OCI-LY3 (cell line): ENCODE results near the gene SLC24A4.

ENCODE experiments used
- H2AFZ ChIP-seq: fragments of 200-600, 300-600 bp; shearing (Covaris generic); 2 replicates; pipeline ENCODE4 v1.6.0; 2014; ENCODE audit warnings: antibody characterized with exemption, low read depth, low read length
- H3K27ac ChIP-seq: fragments of 200-600, 300-600 bp; sonication (generic); 2 replicates; pipeline ENCODE4 v1.5.1; 2014; ENCODE audit warnings: mild to moderate bottlenecking, low read length, moderate library complexity, mixed read lengths
- H3K27me3 ChIP-seq: fragments of 200-600, 300-600 bp; sonication (generic); 2 replicates; pipeline ENCODE4 v1.6.1; 2014; ENCODE audit warnings: low read depth, low read length, mixed read lengths
- H3K36me3 ChIP-seq: fragments of 200-600, 300-600 bp; sonication (generic); replicated peaks from 2 replicates; pipeline ENCODE3; 2014; ENCODE audit warnings: low read depth, low read length, mixed read lengths
- H3K4me1 ChIP-seq: fragments of 300-600, 200-600 bp; sonication (generic); 2 replicates; pipeline ENCODE4 v1.6.1; 2014; ENCODE audit warnings: low read length, mixed read lengths
- H3K4me2 ChIP-seq: fragments of 200-600, 300-600 bp; sonication (generic); 2 replicates; pipeline ENCODE4 v1.6.1; 2014; ENCODE audit warnings: low read length, mixed read lengths
- H3K4me3 ChIP-seq: fragments of 300-600, 200-600 bp; sonication (generic); 2 replicates; pipeline ENCODE4 v1.5.1; 2014; ENCODE audit warnings: antibody characterized with exemption, mild to moderate bottlenecking, low read length, moderate library complexity
- H3K79me2 ChIP-seq: fragments of 300-600, 200-600 bp; shearing (Covaris generic); 2 replicates; pipeline ENCODE4 v1.6.1; 2014; ENCODE audit warnings: mild to moderate bottlenecking, low read length, mixed read lengths
- H3K9ac ChIP-seq: fragments of 300-600, 200-600 bp; shearing (Covaris generic); 2 replicates; pipeline ENCODE4 v1.6.0; 2014; ENCODE audit warnings: mild to moderate bottlenecking, low read length, moderate library complexity
- H3K9me3 ChIP-seq: fragments of 200-600, 300-600 bp; shearing (Covaris generic); 2 replicates; pipeline ENCODE4 v1.6.1; 2014; ENCODE audit warnings: low read length, mixed read lengths; ENCODE audit not compliant: insufficient read depth
- H4K20me1 ChIP-seq: fragments of 200-600, 300-600 bp; sonication (generic); 2 replicates; pipeline ENCODE4 v1.6.1; 2016; ENCODE audit warnings: low read length, mixed read lengths; ENCODE audit not compliant: insufficient read depth
- CTCF ChIP-seq: fragments of 200-600, 300-600 bp; sonication (generic); IDR thresholded peaks from 2 replicates; pipeline ENCODE4 v1.5.1; 2014; ENCODE audit warnings: antibody characterized with exemption, low read length, low read depth
- EZH2phosphoT487 ChIP-seq: fragments of 200-600 bp; shearing (Covaris generic); IDR thresholded peaks from 2 replicates; pipeline ENCODE4 v1.6.1; 2018; ENCODE audit warnings: antibody characterized with exemption, mixed run types, low read depth

The SLC24A4 gene

GRCh38 chr14:92427096-92427495 is 104.1 kb downstream of the SLC24A4 start:
- 0 out of 2 replicates have a peak, but pooled peaks cover 4% of the 10 kb centered on the region for H3K9me3 ChIP-seq
- H3K4me1 ChIP-seq: peaks cover 34% of the 10 kb centered on the region
- no peak for TF ChIP-seq CTCF
- TF ChIP-seq EZH2phosphoT487: no peak
- no peak overlapping the region for H3K4me2 ChIP-seq
- no peak overlapping the region for H3K4me3 ChIP-seq
- H2AFZ ChIP-seq: no peak overlapping the region
- no peaks in the 10 kb centered on the region for H3K79me2 ChIP-seq
- H3K27me3 ChIP-seq: no peaks in the 10 kb centered on the region
- no peak overlapping the region for H3K9ac ChIP-seq
- H3K36me3 ChIP-seq: peaks cover 4% of the 10 kb centered on the region
- no peaks in the 10 kb centered on the region for H4K20me1 ChIP-seq
- H3K27ac ChIP-seq: no peak overlapping the region

GRCh38 chr14:92430686-92431085 is 107.7 kb downstream of the SLC24A4 start:
- Histone ChIP-seq H3K27ac (no peak overlapping the region), H2AFZ (no peak overlapping the region), H3K79me2 (no peaks in the 10 kb centered on the region), H3K9me3 (peaks cover 10% of the 10 kb centered on the region; the same call in 1 of the 2 replicates), H4K20me1 (no peaks in the 10 kb centered on the region), H3K27me3 (no peaks in the 10 kb centered on the region), H3K4me1 (peaks cover 53% of the 10 kb centered on the region), H3K4me2 (no peak overlapping the region), H3K9ac (no peak overlapping the region), H3K36me3 (peaks cover 4% of the 10 kb centered on the region), H3K4me3 (no peak overlapping the region)
- TF ChIP-seq CTCF (no peak), EZH2phosphoT487 (no peak)

GRCh38 chr14:92431199-92431725 is 108.3 kb downstream of the SLC24A4 start:
- peaks cover 4% of the 10 kb centered on the region for H3K36me3 ChIP-seq
- TF ChIP-seq CTCF (no peak), EZH2phosphoT487 (no peak)
- peaks cover 53% of the 10 kb centered on the region for H3K4me1 ChIP-seq
- H3K27me3 ChIP-seq: no peaks in the 10 kb centered on the region
- H3K9ac ChIP-seq: no peak overlapping the region
- H2AFZ ChIP-seq: no peak overlapping the region
- H3K4me2 ChIP-seq: no peak overlapping the region
- H4K20me1 ChIP-seq: no peaks in the 10 kb centered on the region
- no peaks in the 10 kb centered on the region for H3K79me2 ChIP-seq
- peaks cover 10% of the 10 kb centered on the region; the same call in 1 of the 2 replicates for H3K9me3 ChIP-seq
- H3K4me3 ChIP-seq: no peak overlapping the region
- H3K27ac ChIP-seq: no peak overlapping the region

- TF ChIP-seq EZH2phosphoT487 (no peak), CTCF (no peak)
- Histone ChIP-seq H3K27me3 (no peaks in the 10 kb centered on the region), H4K20me1 (no peaks in the 10 kb centered on the region)
Measured at GRCh38 chr14:92433407-92433806, 110.4 kb downstream of the SLC24A4 start.

More at GRCh38 chr14:92433407-92433806, 110.4 kb downstream of the SLC24A4 start:
- Histone ChIP-seq H3K4me3 (no peak overlapping the region), H3K9me3 (peaks cover 6% of the 10 kb centered on the region; the same call in 1 of the 2 replicates), H3K36me3 (no peaks in the 10 kb centered on the region), H2AFZ (no peak overlapping the region), H3K4me1 (peaks cover 64% of the 10 kb centered on the region), H3K4me2 (no peak overlapping the region), H3K27ac (peak overlapping the region; percentile 66), H3K79me2 (no peaks in the 10 kb centered on the region), H3K9ac (no peak overlapping the region)
